ENCODE measurements around the gene MAP3K19. TPM values are rescaled to one million over a fixed set of nuclear protein-coding genes. Genes with fewer than 3 reads are reported as not detected.

MAP3K19 gene
- total RNA-seq, 1 donor from 2014 or later = 0.09 TPM

DNA sequence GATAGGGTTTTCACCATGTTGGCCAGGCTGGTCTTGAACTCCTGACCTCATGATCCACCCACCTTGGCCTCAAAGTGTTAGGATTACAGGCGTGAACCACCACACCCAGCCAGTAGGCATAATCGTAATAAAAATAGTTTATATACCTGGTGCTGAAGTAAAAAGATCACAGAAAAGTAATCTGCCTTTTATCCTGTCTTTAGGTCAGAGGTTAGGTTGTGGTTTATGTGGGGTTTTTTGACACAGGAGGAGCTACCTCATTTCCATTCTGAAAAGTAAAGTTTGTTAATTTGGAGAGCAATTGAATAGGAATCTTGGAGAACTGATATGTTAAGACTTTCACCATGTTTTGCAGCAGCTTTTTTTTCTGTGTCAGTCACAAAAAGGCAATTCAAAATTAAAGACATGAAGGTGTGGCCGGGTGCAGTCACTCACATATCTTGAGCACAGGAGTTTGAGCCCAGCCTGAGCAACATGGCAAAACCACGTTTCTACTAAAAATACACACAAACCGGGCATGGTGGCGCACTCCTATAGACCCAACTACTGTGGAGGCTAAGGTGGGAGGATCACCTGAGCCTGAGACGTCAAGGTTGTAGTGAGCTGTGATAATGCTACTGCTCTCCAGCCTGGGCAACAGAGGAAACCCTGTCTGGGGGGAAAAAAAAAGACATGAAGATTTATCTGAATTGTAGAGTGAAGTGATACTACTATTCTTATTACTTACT lies 97.1 kb downstream of the MAP3K19 start:
- DNase-seq (ENCODE audit: low spot score) (no peak), ATAC-seq (no peak)
- intact Hi-C loops (cut with DNase I) = no loop called here

GRCh38 chr2:134946073-134946472 lies 101.2 kb downstream of the MAP3K19 start:
- DNase-seq (ENCODE audit: low spot score) = no peak
- intact Hi-C loops (cut with DNase I) = no loop called here
- no peak for ATAC-seq

DNA sequence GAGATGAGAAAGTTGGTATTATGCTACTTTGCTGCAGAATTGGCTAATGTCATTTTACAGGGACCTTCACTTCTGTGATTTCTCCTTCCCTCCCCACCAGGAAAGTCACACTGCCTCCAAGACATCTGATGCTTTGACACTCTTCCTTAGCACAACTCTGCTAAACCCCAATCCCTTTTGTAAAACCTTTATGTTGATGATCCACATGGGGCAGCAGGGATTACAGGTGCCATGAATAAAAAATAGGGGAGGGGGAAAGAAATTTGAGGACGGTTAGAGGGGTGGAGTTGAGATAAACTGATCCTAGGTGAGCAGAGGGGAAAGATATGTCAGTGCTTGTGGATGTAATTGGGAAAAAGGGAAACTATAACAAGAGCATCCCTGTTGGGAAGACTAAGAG lies 102.3 kb downstream of the MAP3K19 start:
- ATAC-seq = no peak

GRCh38 chr2:134943540-134943939 lies 103.7 kb downstream of the MAP3K19 start:
- no peak for ATAC-seq
- intact Hi-C loops (cut with DNase I) = no loop called here
- no peak for DNase-seq (ENCODE audit: low spot score)

More for the DNA sequence above, 102.3 kb downstream of the MAP3K19 start:
- intact Hi-C loops (cut with DNase I) = no loop called here
- no peak for DNase-seq (ENCODE audit: low spot score)

- intact Hi-C loops (cut with DNase I) = no loop called here
- ATAC-seq (no peak), DNase-seq (ENCODE audit: low spot score) (no peak)
These were observed 110.6 kb downstream of the MAP3K19 start for GRCh38 chr2:134936691-134937090.

DNA sequence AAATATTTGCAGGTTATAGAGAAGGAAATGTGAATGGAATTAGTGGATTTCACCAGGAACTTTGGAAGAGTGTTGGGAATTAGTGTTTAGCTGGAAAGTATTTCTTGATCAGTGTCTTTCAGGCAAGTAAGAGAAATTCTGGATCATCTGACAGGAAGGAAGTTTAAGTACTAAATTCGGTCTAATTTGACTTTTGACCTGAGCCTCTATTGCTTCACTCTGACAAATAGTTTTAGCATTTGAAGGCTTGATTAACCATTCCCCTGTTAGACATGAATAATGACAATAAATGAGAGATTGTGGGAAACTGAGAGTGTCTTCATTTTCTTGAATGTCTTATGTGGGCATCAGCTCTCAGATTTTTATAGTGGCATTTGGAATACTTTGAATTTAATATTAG lies 112.6 kb downstream of the MAP3K19 start:
- intact Hi-C loops (cut with DNase I) = no loop called here
- DNase-seq (ENCODE audit: low spot score) (no peak), ATAC-seq (no peak)

DNA sequence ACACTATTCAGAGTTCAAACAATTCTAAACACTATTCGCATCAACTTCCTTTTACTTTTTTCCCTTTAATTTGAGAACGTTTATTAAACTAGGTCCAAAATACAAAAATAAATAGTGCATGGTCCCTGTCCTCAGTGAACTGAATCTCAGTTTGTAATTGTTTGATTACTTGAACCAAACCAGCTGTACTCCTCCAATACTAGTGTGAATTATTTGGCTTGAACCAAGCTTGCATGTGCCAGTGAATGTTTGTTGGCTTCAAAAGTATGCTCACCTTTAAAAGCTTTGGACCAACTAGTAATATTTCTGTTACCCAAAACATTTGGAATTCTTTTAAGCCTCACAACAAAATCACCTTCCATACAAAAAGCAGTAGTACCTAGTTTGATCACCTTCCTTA lies 113.1 kb downstream of the MAP3K19 start:
- intact Hi-C loops (cut with DNase I) = no loop called here
- DNase-seq (ENCODE audit: low spot score) (no peak), ATAC-seq (no peak)

GRCh38 chr2:134933732-134934131 lies 113.5 kb downstream of the MAP3K19 start:
- intact Hi-C loops (cut with DNase I) = no loop called here
- ATAC-seq (no peak), DNase-seq (ENCODE audit: low spot score) (no peak)

DNA sequence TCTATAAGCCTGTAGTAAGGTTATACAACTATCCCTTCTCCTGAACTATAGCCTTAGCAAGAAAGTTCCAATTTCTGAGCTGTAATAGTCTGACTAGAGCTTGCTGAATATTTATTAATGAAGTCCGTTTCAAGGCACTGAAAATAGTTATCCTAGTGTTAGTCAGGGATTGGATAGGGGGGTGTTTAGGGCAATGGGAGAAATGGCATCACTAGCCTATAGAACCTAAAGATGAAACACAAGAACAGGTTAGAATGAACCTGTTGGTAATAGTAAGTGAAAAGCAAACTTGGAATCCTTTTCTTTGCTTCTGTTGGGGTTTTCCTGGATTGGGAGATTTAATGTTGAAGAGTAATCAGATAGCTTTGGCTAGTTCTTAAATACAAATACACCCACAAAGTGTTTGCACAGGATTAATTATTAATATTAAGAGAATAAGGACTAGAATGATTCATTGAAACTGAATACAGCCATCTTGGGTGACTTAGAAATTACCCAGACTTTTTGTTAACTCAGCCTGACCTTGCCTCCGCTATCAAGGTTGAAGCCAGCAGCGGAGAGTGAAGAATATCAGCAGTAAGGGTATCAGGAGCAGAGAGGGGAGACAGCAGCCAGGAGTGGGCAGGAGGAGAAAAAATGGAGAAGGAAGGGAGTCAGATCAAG lies 114.3 kb downstream of the MAP3K19 start:
- intact Hi-C loops (cut with DNase I) = no loop called here
- ATAC-seq (no peak), DNase-seq (ENCODE audit: low spot score) (no peak)

GRCh38 chr2:134927195-134927594 lies 120.1 kb downstream of the MAP3K19 start:
- intact Hi-C loops (cut with DNase I) = no loop called here
- no peak for ATAC-seq

GRCh38 chr2:134926231-134926931 lies 120.9 kb downstream of the MAP3K19 start:
- ATAC-seq = no peak
- intact Hi-C loops (cut with DNase I) = no loop called here
- DNase-seq (ENCODE audit: low spot score) = no peak

More at GRCh38 chr2:134927195-134927594, 120.1 kb downstream of the MAP3K19 start:
- no peak for DNase-seq (ENCODE audit: low spot score)

DNA sequence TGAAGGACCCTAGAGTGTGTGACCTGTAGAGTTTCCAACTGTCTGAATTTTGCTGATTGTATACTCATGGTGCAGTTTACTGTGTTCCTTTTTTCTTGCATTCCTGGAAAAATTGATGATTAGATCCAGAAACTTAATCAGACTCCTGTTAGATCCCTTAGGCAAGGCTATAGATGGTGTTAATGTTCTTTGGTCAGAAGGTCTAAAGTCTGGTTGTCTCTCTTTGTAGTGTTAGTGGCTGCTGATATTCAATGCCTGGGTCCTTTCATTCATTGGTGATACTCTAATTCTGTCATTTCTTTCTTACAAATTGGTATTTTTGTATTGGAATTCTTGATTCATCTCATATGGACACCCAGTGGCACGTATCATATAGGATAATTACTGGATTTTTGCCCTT lies 122.3 kb downstream of the MAP3K19 start:
- no peak for DNase-seq (ENCODE audit: low spot score)
- ATAC-seq = no peak
- intact Hi-C loops (cut with DNase I) = no loop called here

GRCh38 chr2:134919341-134920210 lies 127.7 kb downstream of the MAP3K19 start:
- ATAC-seq (no peak), DNase-seq (ENCODE audit: low spot score) (no peak)
- intact Hi-C loops (cut with DNase I) = no loop called here

DNA sequence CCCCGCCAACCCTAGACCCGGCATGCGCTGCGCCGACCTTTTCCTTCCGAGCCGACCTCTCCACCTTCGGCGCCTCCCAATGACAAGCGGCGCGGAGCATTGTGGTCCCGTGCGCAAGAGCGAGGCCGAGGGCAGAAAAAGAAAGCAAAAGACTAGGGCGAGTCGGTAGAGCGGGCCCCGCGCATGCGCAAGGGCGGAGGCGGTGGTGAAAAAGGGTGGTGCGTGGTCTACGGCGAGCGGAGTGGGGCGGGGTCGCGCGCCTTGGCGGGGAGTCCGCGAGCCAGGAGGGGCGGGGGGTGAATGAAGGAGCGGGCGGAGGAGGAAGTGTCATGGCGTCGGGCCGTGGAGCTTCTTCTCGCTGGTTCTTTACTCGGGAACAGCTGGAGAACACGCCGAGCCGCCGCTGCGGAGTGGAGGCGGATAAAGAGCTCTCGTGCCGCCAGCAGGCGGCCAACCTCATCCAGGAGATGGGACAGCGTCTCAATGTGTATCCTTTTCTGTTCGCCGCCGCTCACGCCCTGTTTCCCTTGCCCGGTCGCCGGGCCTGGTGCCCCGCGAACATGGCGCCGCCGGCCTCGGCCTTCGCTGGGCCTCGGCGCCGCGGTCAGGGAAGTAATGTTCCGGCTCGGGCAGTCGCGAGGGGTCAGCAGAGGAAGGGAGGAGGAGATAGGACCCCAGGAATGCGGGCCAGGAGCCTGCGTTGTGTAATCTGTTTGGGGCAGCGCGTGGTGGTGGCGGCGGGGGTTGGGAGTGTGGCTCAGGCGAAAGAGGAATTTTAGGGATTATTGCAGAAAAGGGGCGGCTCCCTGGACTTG lies 128.5 kb downstream of the MAP3K19 start, which contains the start of gene CCNT2:
TSS of gene CCNT2 (plus strand) at position 297 of the 815 bp plus-strand sequence. CDS start at position 330, 33 bp downstream.
- intact Hi-C loops (cut with DNase I) = no loop called here
- peak; percentile 97 for ATAC-seq
- peak; percentile 99 for DNase-seq (ENCODE audit: low spot score)

DNA sequence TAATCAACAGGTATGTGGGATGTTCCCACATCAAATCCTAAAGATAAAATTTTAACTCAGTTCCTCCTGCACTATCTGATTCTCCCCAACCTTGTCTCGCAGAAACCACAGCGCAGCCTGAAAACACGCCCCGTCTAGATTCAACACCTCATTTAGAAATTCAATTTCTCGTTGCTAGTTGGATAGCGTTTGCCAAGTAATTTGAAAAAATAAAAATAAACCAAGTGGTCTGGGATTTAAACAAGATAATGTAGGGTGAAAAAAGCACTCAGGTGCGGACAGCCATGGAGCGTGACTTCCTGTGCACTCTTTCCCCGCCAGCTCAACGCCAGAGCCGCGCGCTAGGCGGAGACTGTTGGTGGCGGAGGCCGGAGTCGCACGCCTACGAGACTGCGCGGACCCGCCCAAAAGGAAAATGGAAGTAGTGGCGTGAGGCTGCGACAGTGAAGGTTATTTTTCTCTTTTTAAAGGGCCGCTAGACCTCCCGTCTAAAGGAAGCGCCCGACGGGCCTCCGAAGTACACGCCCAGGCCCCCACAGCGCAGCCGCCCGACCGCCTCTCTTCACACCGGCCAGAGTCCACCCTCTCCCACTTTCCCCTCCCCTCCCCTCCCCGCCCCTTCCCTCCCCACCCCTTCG lies 129.2 kb downstream of the MAP3K19 start:
- peak; percentile 90 for ATAC-seq
- intact Hi-C loops (cut with DNase I) = no loop called here
- no peak for DNase-seq (ENCODE audit: low spot score)

DNA sequence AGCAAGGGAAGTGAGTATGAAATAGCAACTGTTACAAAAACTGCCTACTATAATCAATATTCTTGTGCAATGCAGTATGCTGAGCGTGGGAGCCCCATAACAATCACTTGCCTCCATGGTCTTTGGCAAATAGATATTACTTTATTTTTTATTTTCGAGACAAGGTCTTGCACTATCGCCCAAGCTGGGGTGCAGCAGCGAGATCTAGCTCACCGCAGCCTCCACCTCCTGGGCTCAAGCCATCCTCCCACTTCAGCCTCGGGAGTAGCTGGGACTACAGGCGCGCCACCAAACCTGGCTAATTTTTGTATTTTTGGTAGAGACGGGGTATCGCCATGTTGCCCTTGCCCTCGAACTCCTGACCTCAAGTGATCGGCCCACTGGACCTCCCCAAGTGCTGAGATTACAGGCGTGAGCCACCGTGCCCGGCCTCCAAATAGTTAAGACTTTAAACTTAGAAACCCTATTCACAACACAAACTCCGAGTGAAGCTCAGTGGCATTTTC lies 129.8 kb downstream of the MAP3K19 start:
- intact Hi-C loops (cut with DNase I) = no loop called here
- peak; percentile 59 for DNase-seq (ENCODE audit: low spot score)
- ATAC-seq = no peak

All from sciatic nerve (tissue), 2 donors.